GM18508 (cell line): ENCODE results near the gene AQP2.

Experiments
- ATAC-seq: cut with Tn5 transposase; IDR thresholded peaks from one replicate; pipeline ENCODE4 v1.9.1; 2021; ENCODE audit warnings: moderate number of reproducible peaks; ENCODE audit not compliant: insufficient read depth, unreplicated experiment

The AQP2 gene

DNA sequence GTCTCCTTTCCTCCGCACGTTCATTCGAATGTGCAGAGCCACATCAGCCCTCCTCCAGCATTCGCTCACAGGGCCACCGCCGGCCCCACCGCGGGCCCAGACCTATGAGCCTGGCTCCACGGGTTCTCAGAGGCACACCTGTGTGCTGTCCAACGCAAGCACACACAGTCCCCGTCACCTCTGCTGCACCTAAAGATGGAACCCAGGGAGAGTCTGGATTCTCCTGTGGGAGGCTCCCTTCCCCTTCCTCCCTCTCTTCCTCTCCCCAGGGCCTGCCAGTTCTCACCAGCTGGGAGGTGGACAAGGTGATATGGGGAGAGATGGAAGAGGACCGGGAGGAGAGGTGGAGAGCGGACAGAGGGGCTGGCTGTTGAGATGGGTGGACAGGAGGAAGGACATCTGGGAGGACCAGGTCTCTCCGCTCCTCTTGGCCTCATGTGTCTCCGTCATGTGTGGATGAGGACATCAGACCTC is 17.3 kb downstream of the AQP2 start:
- no peak for ATAC-seq

GRCh38 chr12:49968471-49968870 is 17.9 kb downstream of the AQP2 start:
- ATAC-seq = no peak

- no peak for ATAC-seq
Measured at GRCh38 chr12:49969027-49969426, 18.5 kb downstream of the AQP2 start.

DNA sequence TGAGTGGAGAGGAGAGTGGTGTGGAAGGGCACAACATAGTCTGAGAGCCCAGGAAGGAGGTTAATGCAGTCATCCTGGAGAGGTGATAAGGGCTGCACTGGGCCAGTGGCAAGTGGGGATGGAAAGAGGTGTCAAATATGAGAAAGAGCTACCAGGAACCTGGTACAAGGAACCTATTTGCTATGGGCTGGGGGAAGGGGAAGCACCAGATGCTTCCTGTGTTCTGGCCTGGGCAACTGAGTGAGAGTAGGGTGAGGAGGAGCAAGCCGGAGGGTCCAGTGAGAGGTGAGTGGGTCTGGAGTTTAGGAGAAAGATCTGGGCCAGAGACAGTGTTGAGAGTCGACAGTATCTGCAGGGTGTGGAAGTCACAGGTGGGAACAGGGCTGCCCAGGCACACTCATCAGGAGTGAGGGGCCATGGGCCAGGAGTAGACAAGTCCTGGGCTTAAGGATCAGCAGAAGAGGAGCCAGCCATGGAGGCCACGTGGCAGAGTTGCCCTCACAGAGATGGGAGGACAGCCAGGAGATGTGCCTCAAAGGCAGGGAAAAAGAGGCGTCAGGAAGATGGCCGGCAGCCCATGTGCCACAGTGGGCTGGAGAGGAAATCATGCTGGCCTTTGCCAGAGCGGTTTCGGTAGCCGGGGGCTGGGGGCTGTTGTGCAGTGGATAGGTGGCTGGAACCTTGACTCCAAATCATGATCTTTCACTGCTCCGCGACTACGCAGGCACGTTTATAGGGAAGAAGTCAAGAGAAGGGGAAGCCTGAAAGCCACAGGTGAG is 19.3 kb downstream of the AQP2 start:
- no peak for ATAC-seq

DNA sequence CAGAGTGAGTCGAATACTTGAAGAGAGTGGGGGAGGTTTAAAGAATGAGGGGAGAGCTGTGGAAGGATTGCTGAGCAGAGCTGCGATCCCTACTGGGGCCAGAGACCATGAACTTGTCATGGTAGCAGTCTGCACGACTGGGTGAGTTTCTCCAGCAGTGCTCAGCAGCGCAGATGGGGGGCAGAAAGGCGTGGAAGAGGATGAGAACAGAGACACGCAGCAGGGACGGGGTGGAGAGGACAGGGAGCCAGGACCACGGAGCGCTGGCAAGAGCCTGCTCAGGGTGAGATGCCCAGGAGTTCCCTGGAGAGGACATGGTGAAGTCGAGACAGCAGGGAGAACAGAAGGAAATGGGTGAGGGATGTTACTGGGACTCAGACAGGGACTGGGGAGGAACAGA is 20.1 kb downstream of the AQP2 start:
- ATAC-seq = no peak

GRCh38 chr12:49971141-49971540 is 20.6 kb downstream of the AQP2 start:
- no peak for ATAC-seq

- no peak for ATAC-seq
Measured at GRCh38 chr12:49972129-49972528, 21.6 kb downstream of the AQP2 start.

DNA sequence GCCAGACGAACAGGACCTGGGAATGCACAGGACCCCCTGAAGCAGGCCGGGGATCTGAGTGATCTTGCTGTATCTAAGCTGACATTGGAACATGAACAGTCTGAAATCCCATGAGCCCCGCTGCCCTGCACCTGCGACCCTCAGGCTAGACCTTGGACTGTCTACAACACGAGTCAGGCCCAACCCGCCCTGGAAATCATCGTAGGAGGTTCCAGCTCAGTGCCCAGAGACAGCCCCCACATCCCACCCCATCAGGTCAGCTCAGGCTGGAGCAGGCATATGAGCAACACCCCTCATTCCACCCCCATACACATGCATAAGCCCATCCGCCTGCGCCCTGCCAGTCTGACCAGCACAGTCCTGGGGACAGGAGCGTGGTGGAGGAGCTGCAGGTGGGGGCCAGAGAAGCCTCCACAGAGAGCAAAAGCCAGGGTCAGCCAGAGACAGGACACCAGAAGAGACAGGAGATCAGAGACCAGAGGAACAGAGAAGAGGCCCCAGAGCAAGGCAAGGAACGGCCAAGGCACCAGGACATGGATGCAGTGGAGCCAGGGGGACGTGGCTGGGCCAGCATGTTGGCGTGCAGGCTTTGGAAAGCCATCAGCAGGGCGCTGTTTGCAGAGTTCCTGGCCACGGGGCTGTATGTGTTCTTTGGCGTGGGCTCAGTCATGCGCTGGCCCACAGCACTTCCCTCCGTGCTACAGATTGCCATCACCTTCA is 22.3 kb downstream of the AQP2 start, which contains the start of gene AQP6:
Gene AQP6 (plus strand): TSS at position 307 of the 720 bp plus-strand sequence. CDS start 227 bp downstream, at position 534.
- no peak for ATAC-seq

DNA sequence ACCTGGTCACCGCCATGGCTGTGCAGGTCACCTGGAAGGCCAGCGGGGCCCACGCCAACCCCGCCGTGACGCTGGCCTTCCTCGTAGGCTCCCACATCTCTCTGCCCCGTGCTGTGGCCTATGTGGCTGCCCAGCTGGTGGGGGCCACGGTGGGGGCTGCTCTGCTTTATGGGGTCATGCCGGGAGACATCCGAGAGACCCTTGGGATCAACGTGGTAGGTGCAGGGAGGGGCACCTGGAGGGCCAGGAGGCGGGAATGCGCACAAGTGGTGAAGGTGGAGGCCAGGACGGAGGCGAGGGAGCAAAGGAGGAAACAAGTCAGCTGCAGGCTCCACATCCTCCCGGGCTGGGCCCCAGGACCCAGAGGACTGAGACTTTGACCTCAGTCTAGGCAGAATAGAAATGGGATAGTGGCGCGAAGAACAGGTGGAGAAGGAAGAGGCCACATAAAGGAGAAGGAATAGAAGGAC is 22.9 kb downstream of the AQP2 start:
- ATAC-seq = no peak

GRCh38 chr12:49974231-49974675 is 23.7 kb downstream of the AQP2 start:
- ATAC-seq = no peak

DNA sequence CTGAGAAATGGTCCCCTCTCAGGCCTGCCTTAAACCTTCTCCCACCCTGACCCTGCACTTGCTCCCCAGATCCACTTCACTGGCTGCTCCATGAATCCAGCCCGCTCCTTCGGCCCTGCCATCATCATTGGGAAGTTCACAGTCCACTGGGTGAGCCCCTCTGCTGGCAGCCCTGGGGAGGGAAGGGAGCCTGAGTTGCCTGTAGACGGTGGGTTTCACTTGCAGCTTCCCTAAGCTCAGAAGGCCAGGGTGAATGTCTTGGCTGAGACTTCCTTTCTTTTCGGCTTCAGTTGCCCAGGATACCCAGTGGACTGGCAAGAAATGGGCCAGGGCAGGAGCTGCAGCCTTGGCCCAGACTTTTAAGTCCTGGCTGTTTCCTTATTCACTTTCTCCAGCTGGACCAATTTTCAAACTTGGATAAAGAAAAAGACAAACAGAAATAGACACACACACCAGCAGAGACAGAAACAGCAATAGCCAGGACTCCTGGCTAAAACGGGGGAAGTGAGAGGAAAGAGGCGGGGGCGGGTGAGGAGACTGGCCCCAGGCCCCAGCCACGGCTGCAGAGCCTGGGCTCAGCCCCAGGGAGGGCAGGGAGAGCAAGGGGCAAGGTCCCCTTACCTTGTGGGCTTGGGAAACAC is 24.3 kb downstream of the AQP2 start:
- no peak for ATAC-seq

GRCh38 chr12:49975318-49975761 is 24.8 kb downstream of the AQP2 start:
- ATAC-seq = no peak

DNA sequence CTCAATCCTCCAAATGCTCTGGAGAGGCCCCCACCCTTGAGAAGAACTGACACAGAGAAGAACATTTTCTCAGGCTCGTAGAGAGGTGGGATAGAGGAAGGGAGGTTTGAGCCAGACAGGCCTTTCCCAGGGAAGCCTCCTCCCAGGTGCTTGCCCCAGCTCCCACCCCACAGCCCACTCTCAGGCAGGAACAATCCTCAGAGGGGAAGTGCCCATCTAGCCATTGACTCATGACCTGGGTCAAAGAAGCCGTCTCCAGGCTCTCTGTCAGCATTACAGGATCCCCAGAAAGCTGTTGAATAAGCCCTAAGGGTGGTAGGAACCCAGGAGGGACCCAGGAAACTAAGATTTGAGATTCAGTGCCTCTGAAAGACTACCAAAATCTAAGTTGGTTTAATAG is 26.0 kb downstream of the AQP2 start:
- no peak for ATAC-seq

GRCh38 chr12:49978125-49978524 is 27.6 kb downstream of the AQP2 start:
- ATAC-seq = no peak

GRCh38 chr12:49979016-49979586 is 28.6 kb downstream of the AQP2 start:
- no peak for ATAC-seq

GRCh38 chr12:49979791-49980190 is 29.3 kb downstream of the AQP2 start:
- no peak for ATAC-seq

DNA sequence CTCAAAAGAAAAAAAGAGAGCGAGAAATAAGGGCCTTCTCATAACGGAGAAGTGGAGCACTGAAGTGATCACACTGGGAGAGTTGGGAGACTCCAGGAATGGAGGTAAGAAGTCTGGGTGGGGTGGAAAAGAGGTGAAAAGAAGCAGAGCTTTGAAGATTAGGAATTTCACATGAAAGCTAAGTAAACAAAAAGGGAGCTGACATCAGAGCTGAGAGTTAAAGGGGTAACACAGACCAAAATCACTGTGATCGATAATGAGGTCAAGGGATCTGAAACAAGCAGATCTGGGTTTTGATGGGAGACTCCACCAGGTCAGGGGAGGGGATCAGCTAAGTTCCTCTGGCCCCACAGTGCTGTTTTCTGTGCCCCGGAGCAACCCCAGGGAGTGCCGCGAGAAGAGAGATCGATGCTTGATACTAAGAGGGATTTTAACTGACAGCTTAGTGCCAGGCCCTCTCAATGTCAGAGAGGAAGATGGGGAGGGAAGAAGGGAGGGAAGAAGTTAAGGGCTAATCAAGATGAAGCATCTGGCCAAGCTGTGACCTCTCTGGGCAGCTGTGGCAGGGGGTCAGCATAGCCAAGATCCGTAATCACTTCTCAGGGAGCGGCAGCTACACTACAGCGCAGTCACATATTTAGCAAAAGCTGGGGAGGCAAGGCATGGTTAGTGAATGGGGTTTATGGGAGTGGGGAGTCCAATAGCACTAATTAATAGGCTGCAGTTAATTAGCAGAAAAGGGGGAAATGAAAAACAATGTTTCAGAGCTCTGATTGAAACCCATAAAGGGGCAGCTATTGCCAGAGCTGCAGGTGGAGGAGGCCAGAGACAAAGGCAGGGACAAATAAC is 30.2 kb downstream of the AQP2 start:
- no peak for ATAC-seq

GRCh38 chr12:49982246-49983087 is 31.9 kb downstream of the AQP2 start:
- ATAC-seq = no peak

- ATAC-seq = no peak
Measured at GRCh38 chr12:49983892-49984291, 33.4 kb downstream of the AQP2 start.
